Measurements from ENCODE around the gene GUCD1.
"Not testable (repeated sequence)": the region's sequence is repeated elsewhere in the genome, so short reads cannot be mapped to it uniquely, and the experiment has no call there.

GUCD1 gene

GRCh38 chr22:24555165-24556039 is 464 bp upstream of the GUCD1 start, which contains the start of gene SNRPD3:
SNRPD3 (plus strand) TSS chr22:24555999; CDS start chr22:24557675, 1,676 bp downstream.
- Histone ChIP-seq H3K9me3 (ENCODE audit: insufficient read depth, low read depth, low read length) (no peaks in the 10 kb centered on the region), H3K27ac (ENCODE audit: low read depth, low read length) (peak within 1 kb of the TSS; percentile 97), H3K27me3 (ENCODE audit: insufficient read depth, low read length) (no peaks in the 10 kb centered on the region), H3K36me3 (ENCODE audit: insufficient read depth, low read length) (peaks cover 29% of the 10 kb centered on the region), H3K4me1 (ENCODE audit: insufficient read depth, low read length) (peaks cover 4% of the 10 kb centered on the region), H3K4me3 (ENCODE audit: low read length) (peak within 1 kb of the TSS; percentile 98), H3K9ac (ENCODE audit: low read depth, low read length) (peak within 1 kb of the TSS; percentile 95)
- under 1% methylated on average over 59 of the region's 59 CpGs for WGBS

GRCh38 chr22:24553597-24554312 is 1.2 kb downstream of the GUCD1 start:
- Histone ChIP-seq H3K4me3 (ENCODE audit: low read length) (peak overlapping the region; percentile 98), H3K27me3 (ENCODE audit: insufficient read depth, low read length) (no peaks in the 10 kb centered on the region), H3K36me3 (ENCODE audit: insufficient read depth, low read length) (peaks cover 17% of the 10 kb centered on the region), H3K9me3 (ENCODE audit: insufficient read depth, low read depth, low read length) (no peaks in the 10 kb centered on the region), H3K27ac (ENCODE audit: low read depth, low read length) (no peak overlapping the region; the same call in 1 of the 2 replicates), H3K4me1 (ENCODE audit: insufficient read depth, low read length) (peaks cover 4% of the 10 kb centered on the region), H3K9ac (ENCODE audit: low read depth, low read length) (peak overlapping the region; percentile 94)
- WGBS, result 84% methylated on average over 11 of the region's 12 CpGs

GRCh38 chr22:24552503-24553286 is 2.2 kb downstream of the GUCD1 start:
- H3K4me1 ChIP-seq (ENCODE audit: insufficient read depth, low read length); H3K9me3 ChIP-seq (ENCODE audit: insufficient read depth, low read depth, low read length); H3K9ac ChIP-seq (ENCODE audit: low read depth, low read length); H3K27ac ChIP-seq (ENCODE audit: low read depth, low read length); H3K27me3 ChIP-seq (ENCODE audit: insufficient read depth, low read length): not testable (repeated sequence)
- H3K4me3 ChIP-seq (ENCODE audit: low read length), result 0 out of 2 replicates have a peak overlapping the region, but pooled peaks have one; percentile 98
- WGBS, result 95% methylated on average over 10 of the region's 10 CpGs
- H3K36me3 ChIP-seq (ENCODE audit: insufficient read depth, low read length), result peaks cover 16% of the 10 kb centered on the region

- 91% methylated on average over 6 of the region's 6 CpGs for WGBS
These were observed 4.0 kb downstream of the GUCD1 start for GRCh38 chr22:24550902-24551435.

GRCh38 chr22:24550028-24550901 is 4.7 kb downstream of the GUCD1 start:
- H3K9me3 ChIP-seq (ENCODE audit: insufficient read depth, low read depth, low read length), result no peaks in the 10 kb centered on the region
- peaks cover 4% of the 10 kb centered on the region; the same call in 1 of the 2 replicates for H3K4me1 ChIP-seq (ENCODE audit: insufficient read depth, low read length)
- peaks cover 27% of the 10 kb centered on the region for H3K36me3 ChIP-seq (ENCODE audit: insufficient read depth, low read length)
- no peak overlapping the region for H3K27ac ChIP-seq (ENCODE audit: low read depth, low read length)
- 94% methylated on average over 8 of the region's 8 CpGs for WGBS
- H3K9ac ChIP-seq (ENCODE audit: low read depth, low read length), result no peak overlapping the region
- H3K4me3 ChIP-seq (ENCODE audit: low read length), result no peak overlapping the region
- H3K27me3 ChIP-seq (ENCODE audit: insufficient read depth, low read length), result no peaks in the 10 kb centered on the region

More at GRCh38 chr22:24550902-24551435, 4.0 kb downstream of the GUCD1 start:
- Histone ChIP-seq H3K4me1 (ENCODE audit: insufficient read depth, low read length) (peaks cover 4% of the 10 kb centered on the region; the same call in 1 of the 2 replicates), H3K4me3 (ENCODE audit: low read length) (no peak overlapping the region), H3K9ac (ENCODE audit: low read depth, low read length) (no peak overlapping the region), H3K36me3 (ENCODE audit: insufficient read depth, low read length) (peaks cover 26% of the 10 kb centered on the region), H3K27ac (ENCODE audit: low read depth, low read length) (no peak overlapping the region), H3K9me3 (ENCODE audit: insufficient read depth, low read depth, low read length) (no peaks in the 10 kb centered on the region), H3K27me3 (ENCODE audit: insufficient read depth, low read length) (no peaks in the 10 kb centered on the region)

- Histone ChIP-seq H3K9ac (ENCODE audit: low read depth, low read length) (no peak overlapping the region), H3K4me1 (ENCODE audit: insufficient read depth, low read length) (peaks cover 4% of the 10 kb centered on the region; the same call in 1 of the 2 replicates), H3K4me3 (ENCODE audit: low read length) (no peak overlapping the region), H3K27ac (ENCODE audit: low read depth, low read length) (no peak overlapping the region), H3K9me3 (ENCODE audit: insufficient read depth, low read depth, low read length) (no peaks in the 10 kb centered on the region), H3K36me3 (ENCODE audit: insufficient read depth, low read length) (peaks cover 41% of the 10 kb centered on the region), H3K27me3 (ENCODE audit: insufficient read depth, low read length) (no peaks in the 10 kb centered on the region)
- WGBS, result 97% methylated on average over 4 of the region's 4 CpGs
These were observed 6.1 kb downstream of the GUCD1 start for GRCh38 chr22:24548812-24549211.

- 97% methylated on average over 11 of the region's 11 CpGs for WGBS
- no peak overlapping the region for H3K4me3 ChIP-seq (ENCODE audit: low read length)
- H3K4me1 ChIP-seq (ENCODE audit: insufficient read depth, low read length), result no peaks in the 10 kb centered on the region
- peaks cover 77% of the 10 kb centered on the region for H3K36me3 ChIP-seq (ENCODE audit: insufficient read depth, low read length)
- no peak overlapping the region for H3K27ac ChIP-seq (ENCODE audit: low read depth, low read length)
- H3K9ac ChIP-seq (ENCODE audit: low read depth, low read length), result no peak overlapping the region
- H3K27me3 ChIP-seq (ENCODE audit: insufficient read depth, low read length), result no peaks in the 10 kb centered on the region
- H3K9me3 ChIP-seq (ENCODE audit: insufficient read depth, low read depth, low read length), result no peaks in the 10 kb centered on the region
These were observed 11.2 kb downstream of the GUCD1 start for GRCh38 chr22:24543679-24544243.

- Histone ChIP-seq H3K36me3 (ENCODE audit: insufficient read depth, low read length) (peaks cover 72% of the 10 kb centered on the region), H3K9me3 (ENCODE audit: insufficient read depth, low read depth, low read length) (no peaks in the 10 kb centered on the region), H3K9ac (ENCODE audit: low read depth, low read length) (no peak overlapping the region), H3K4me3 (ENCODE audit: low read length) (no peak overlapping the region), H3K27ac (ENCODE audit: low read depth, low read length) (no peak overlapping the region), H3K4me1 (ENCODE audit: insufficient read depth, low read length) (no peaks in the 10 kb centered on the region), H3K27me3 (ENCODE audit: insufficient read depth, low read length) (no peaks in the 10 kb centered on the region)
- WGBS, result 95% methylated on average over 7 of the region's 7 CpGs
These were observed 11.7 kb downstream of the GUCD1 start for GRCh38 chr22:24543185-24543601.

- Histone ChIP-seq H3K4me1 (ENCODE audit: insufficient read depth, low read length) (no peaks in the 10 kb centered on the region), H3K4me3 (ENCODE audit: low read length) (no peak overlapping the region), H3K36me3 (ENCODE audit: insufficient read depth, low read length) (peaks cover 66% of the 10 kb centered on the region), H3K9ac (ENCODE audit: low read depth, low read length) (no peak overlapping the region), H3K9me3 (ENCODE audit: insufficient read depth, low read depth, low read length) (no peaks in the 10 kb centered on the region), H3K27me3 (ENCODE audit: insufficient read depth, low read length) (no peaks in the 10 kb centered on the region), H3K27ac (ENCODE audit: low read depth, low read length) (no peak overlapping the region)
- WGBS, result 95% methylated on average over 9 of the region's 9 CpGs
These were observed 12.3 kb downstream of the GUCD1 start for GRCh38 chr22:24542641-24543040.

All from HUES64 (cell line).